Measurements from ENCODE around the gene AATF.

Gene AATF

GRCh38 chr17:37079735-37080134 lies 131.0 kb downstream of the AATF start:
- DNase-seq = no peak

- DNase-seq = no peak
Measured at GRCh38 chr17:37081287-37081686, 132.5 kb downstream of the AATF start.

GRCh38 chr17:37082311-37082860 lies 133.6 kb downstream of the AATF start:
- DNase-seq = no peak

- DNase-seq = no peak
Measured at GRCh38 chr17:37082985-37083384, 134.2 kb downstream of the AATF start.

- no peak for DNase-seq
Measured at GRCh38 chr17:37083456-37083855, 134.7 kb downstream of the AATF start.

GRCh38 chr17:37084372-37084771 lies 135.6 kb downstream of the AATF start:
- DNase-seq = no peak

DNA sequence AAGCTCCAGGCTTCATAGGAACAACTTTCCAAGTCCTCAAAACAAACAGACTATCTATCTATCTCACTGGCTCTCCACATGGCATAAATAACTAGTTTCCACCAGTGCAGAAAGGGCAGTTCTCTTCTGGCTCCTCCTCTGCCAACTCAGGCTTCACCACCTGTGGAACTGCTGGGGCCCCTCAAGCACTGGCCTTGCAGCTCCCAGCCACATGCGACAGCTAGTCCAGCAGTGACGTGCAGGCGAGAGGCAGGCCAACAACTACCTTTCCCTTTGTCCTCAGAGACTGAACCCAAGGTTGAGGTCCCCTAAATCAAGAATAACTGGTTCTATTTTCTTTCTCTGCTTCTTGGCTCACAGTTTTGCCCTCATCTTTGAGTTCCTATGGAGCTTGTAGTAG lies 137.6 kb downstream of the AATF start:
- no peak for DNase-seq

- no peak for DNase-seq
Measured at GRCh38 chr17:37086948-37087347, 138.2 kb downstream of the AATF start.

DNA sequence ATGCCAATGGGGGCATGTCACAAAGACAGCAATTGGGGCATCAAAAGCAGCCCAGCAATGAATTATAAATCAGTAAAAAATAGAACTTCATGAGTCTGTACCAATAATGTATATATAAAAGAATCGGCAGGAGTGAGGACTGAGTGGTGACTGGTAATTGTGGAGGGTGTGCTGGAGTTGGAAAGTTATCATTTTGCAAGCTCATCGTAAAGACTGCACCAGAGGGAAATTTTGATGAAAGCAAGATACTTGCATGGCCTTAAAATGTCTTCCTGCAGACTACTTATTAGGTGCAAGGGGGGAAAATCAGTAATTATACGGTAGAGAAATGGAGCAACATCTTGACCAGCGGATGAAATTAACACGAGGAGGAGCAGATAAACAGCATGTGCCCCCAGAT lies 138.9 kb downstream of the AATF start:
- DNase-seq = no peak

DNA sequence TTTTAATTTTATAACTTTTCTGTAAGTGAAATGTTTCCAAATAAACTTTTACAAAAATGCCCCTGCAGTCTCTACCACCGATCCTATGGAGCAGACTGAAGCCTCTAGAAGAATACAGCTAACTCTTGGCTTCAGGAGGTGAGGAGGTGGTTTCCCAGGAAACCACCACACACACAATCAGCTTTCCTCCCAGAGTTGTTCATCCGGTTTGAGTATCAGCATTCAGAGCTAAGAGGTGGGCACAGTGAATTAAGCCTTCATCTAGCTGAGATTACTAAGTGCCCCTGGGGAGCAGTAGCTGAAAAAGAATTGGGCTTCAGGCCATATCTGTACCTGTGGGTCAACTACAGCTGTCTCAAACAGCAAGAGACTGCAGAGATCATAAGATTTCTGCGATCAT lies 139.7 kb downstream of the AATF start:
- DNase-seq = no peak

- DNase-seq = no peak
Measured at GRCh38 chr17:37088913-37089312, 140.2 kb downstream of the AATF start.

GRCh38 chr17:37089956-37090355 lies 141.2 kb downstream of the AATF start:
- DNase-seq = no peak

DNA sequence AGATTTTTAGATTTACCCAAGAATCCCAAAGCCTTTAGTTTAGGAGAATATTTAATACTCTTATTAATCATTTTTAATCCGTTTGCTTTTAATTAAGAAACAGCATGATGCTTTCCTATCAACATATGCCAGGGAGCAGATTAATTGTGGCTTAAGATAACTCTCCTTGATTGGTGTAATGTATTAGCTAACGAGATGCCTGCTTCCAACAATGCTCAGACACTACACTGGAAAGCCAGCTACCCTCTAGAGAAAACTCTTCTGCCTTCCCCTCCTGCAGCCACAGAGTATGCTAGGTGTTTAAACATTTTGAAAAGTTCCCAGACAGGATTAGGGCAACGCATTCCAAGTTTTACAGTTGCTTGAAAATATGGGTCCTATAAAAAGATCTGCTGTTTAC lies 142.2 kb downstream of the AATF start:
- DNase-seq = no peak

- DNase-seq = no peak
Measured at GRCh38 chr17:37092071-37092470, 143.3 kb downstream of the AATF start.

- no peak for DNase-seq
Measured at GRCh38 chr17:37092701-37093100, 143.9 kb downstream of the AATF start.

DNA sequence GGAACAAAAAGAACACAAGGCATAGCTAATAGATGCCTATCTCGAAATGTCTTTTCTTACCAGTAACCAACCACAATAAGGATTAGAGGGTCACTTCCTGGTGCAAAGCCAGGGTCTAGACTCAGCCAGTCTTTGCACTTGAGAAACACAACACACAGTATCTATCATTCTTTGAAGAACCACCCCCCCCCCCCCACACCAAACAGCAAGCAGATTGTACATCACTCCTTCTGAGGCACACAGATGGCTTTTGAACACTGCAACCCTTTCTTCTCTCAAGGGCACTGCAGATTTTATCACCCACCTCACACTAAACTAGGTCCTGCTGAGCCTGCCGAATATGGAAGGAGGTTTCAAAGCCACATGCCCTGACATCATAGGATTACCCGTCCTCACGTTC lies 145.6 kb downstream of the AATF start:
- no peak for DNase-seq

DNA sequence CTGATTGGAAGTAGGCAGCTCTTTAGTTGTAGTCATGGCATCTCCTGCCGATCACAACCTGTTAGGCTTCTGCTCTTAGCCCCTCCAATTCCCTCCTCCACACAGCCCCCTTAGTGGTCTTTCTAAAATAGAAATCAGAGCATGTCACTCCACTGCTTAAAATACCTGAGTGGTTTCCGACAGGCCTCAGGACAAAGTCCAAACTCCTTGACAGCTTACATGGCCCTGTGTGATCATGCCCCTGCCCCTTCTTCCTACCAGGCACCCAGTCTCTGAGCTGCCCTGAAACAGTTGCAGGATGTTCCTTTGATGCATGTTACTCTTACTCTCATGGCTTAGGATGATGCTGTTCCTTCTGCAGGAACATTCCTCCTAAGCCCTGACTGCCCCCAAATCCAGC lies 147.3 kb downstream of the AATF start:
- no peak for DNase-seq

GRCh38 chr17:37097154-37097553 lies 148.4 kb downstream of the AATF start:
- no peak for DNase-seq

- no peak for DNase-seq
Measured at GRCh38 chr17:37098152-37098551, 149.4 kb downstream of the AATF start.

DNA sequence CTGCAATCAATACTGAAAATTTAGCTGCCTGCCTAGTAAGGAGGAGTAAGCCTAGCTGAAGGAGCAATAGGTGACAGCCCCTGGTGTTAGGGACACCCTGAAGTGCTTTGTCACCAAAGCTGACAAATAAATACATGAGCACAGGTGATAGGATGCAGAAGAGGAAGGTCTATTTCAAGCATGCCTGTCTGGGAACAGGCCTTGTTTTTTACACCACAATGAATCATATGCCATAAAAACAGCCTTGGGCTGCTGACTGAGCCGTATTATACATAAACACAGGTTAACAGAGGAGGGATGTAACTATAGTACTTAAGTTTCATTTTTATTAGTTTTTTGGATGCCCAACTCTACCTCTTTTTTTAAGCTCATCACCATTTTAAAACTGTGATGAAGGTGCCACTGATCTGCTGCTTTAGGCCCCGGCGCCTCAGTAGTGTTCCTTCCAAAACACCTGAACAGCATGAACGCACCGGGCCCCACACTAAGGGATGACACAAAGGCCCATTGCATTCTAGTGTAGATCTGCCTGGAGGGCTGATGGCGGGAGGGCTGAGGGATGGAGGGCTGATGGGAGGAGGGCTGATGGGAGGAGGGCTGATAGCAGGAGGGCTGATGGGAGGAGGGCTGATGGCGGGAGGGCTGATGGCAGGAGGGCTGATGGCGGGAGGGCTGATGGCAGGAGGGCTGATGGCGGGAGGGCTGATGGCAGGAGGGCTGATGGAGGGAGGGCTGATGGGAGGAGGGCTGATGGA lies 150.3 kb downstream of the AATF start:
- DNase-seq = no peak

- DNase-seq = no peak
Measured at GRCh38 chr17:37100231-37100630, 151.5 kb downstream of the AATF start.

DNA sequence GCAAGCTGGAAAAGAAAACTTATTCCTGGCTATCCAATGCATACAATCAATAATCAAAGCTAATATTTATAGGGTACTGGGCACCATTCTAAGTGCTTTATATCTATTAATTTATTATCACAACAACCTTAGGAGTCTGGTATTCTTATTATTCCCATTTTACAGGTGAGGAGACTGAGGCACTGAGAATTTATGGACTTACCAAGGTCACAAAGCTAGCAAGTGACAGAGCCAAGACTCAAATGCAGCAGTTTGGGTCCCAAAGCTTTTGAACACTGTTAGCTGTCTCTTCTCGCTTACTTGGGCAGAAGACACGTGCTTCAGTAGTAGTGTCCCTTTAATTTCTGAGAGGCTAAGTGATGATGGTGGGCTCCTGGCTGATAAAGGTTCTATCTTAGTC lies 152.6 kb downstream of the AATF start:
- no peak for DNase-seq

DNA sequence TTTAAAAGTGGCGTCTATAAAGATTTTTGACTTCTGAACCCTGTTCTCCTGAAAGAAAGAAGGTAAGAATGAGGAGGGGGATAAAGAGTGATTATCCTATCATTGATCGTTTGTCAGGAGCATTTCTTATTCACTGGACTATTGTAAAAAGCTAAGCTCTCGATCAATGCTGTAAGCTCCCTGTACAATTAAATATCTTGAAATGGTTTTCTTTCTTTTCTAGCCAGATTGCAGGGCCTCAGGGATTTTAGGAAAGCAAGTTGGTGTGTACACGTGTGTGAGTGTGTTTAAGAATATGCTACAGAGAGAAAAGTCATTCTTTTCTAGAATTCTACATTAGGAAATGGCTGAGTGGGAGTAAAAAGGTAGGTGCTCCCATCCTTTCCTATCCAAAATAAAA lies 154.5 kb downstream of the AATF start:
- DNase-seq = no peak

DNA sequence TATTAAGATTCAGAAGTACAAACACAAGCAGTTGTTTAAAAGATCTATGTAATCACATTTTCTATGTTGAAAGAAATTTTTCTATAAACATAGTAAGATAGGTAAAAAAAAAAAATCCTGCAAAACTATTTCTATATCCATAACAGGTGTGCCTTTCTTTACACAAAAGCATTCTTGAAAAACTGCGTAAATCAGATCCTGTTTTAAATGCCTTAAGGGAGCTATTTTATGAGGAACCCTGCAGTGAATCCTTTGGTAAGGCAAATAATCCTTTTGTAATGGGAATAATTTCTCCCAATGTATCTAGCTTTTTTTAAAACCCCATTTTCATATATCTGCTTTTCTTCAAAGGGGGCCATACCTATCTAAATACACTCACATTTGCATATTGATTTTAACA lies 157.3 kb downstream of the AATF start:
- no peak for DNase-seq

Measured in right kidney (tissue), 1 donor.